SU-DHL-6 (cell line): Measurements from ENCODE around the gene SRSF5.

Source experiments
- H2AFZ ChIP-seq: fragments of 200-600 bp; sonication (generic); 2 replicates; pipeline ENCODE4 v1.6.1; 2014; ENCODE audit warnings: low read depth, mild to moderate bottlenecking, moderate library complexity, mixed read lengths, antibody characterized with exemption, low read length; ENCODE audit not compliant: severe bottlenecking
- H3F3A ChIP-seq: fragments of 200-600 bp; shearing (Covaris generic); 2 replicates; pipeline ENCODE4 v1.6.0; 2016; ENCODE audit warnings: antibody characterized with exemption, mild to moderate bottlenecking; ENCODE audit not compliant: insufficient read depth
- H3K27ac ChIP-seq: fragments of 200-600 bp; sonication (generic); 2 replicates; pipeline ENCODE4 v1.5.1; 2016; ENCODE audit warnings: low read depth, mild to moderate bottlenecking, low read length, moderate library complexity, mixed read lengths
- H3K27me3 ChIP-seq: fragments of 200-600 bp; sonication (generic), shearing (Covaris generic); 2 replicates; pipeline ENCODE4 v1.6.0; 2014; ENCODE audit warnings: mild to moderate bottlenecking, low read length
- H3K36me3 ChIP-seq: fragments of 200-600 bp; sonication (generic); 2 replicates; pipeline ENCODE4 v1.6.1; 2014; ENCODE audit warnings: mild to moderate bottlenecking, low read length, mixed read lengths
- H3K4me2 ChIP-seq: fragments of 300-600, 200-600 bp; shearing (Covaris generic), sonication (generic); 2 replicates; pipeline ENCODE4 v1.6.0; 2014; ENCODE audit warnings: low read length, low read depth, mild to moderate bottlenecking; ENCODE audit not compliant: poor library complexity, severe bottlenecking
- H3K4me3 ChIP-seq: fragments of 200-600 bp; sonication (generic); 2 replicates; pipeline ENCODE4 v1.5.1; 2014; ENCODE audit warnings: antibody characterized with exemption, low read length, mild to moderate bottlenecking, mixed read lengths; ENCODE audit not compliant: insufficient read depth, poor library complexity, severe bottlenecking
- H3K79me2 ChIP-seq: fragments of 200-600 bp; sonication (generic); 2 replicates; pipeline ENCODE4 v1.6.1; 2014; ENCODE audit warnings: mild to moderate bottlenecking, low read length, moderate library complexity; ENCODE audit not compliant: insufficient read depth
- H3K9ac ChIP-seq: fragments of 200-600 bp; sonication (generic); 2 replicates; pipeline ENCODE4 v1.7.0; 2014; ENCODE audit warnings: mild to moderate bottlenecking, low read length
- H3K9me2 ChIP-seq: fragments of 200-600 bp; sonication (generic); replicated peaks from 2 replicates; pipeline ENCODE4 v1.6.1; 2014; ENCODE audit warnings: low read length; ENCODE audit not compliant: insufficient read depth
- H3K9me3 ChIP-seq: fragments of 200-600 bp; sonication (generic); 2 replicates; pipeline ENCODE4 v1.6.1; 2014; ENCODE audit warnings: low read length, mixed read lengths; ENCODE audit not compliant: insufficient read depth
- H4K20me1 ChIP-seq: fragments of 200-600 bp; sonication (generic); 2 replicates; pipeline ENCODE4 v1.6.1; 2014; ENCODE audit warnings: low read depth, mild to moderate bottlenecking, antibody characterized with exemption, low read length, moderate library complexity, mixed read lengths
- CTCF ChIP-seq: fragments of 200-600 bp; sonication (generic); IDR thresholded peaks from one replicate; pipeline ENCODE4 v1.5.1; 2017; ENCODE audit warnings: antibody characterized with exemption, mild to moderate bottlenecking, low read length, moderate library complexity; ENCODE audit not compliant: insufficient read depth, poor library complexity, severe bottlenecking
- EZH2phosphoT487 ChIP-seq: fragments of 200-600 bp; sonication (generic), shearing (Covaris generic); conservative IDR thresholded peaks from 2 replicates; pipeline ENCODE4 v1.6.1; 2018; ENCODE audit warnings: mild to moderate bottlenecking, antibody characterized with exemption, low read length, moderate library complexity, mixed read lengths

The SRSF5 gene

GRCh38 chr14:69796797-69797500, 30.0 kb downstream of the SRSF5 start, which contains the start of gene SLC10A1:
TSS of gene SLC10A1 (minus strand) at chr14:69797241. CDS start at chr14:69797155, 86 bp downstream.
- TF ChIP-seq CTCF (no peak), EZH2phosphoT487 (no peak)
- Histone ChIP-seq H3K4me3 (no peak within 1 kb of the TSS), H3K79me2 (no peaks in the 10 kb centered on the region), H3K9ac (no peak within 1 kb of the TSS), H3F3A (no peaks in the 10 kb centered on the region), H3K27me3 (no peaks in the 10 kb centered on the region), H3K9me2 (no peaks in the 10 kb centered on the region), H3K27ac (no peak within 1 kb of the TSS), H3K36me3 (no peaks in the 10 kb centered on the region), H4K20me1 (no peaks in the 10 kb centered on the region), H2AFZ (no peak within 1 kb of the TSS), H3K4me2 (no peak within 1 kb of the TSS), H3K9me3 (no peaks in the 10 kb centered on the region)

- no peaks in the 10 kb centered on the region for H3K27me3 ChIP-seq
- no peaks in the 10 kb centered on the region for H3K79me2 ChIP-seq
- H3K4me2 ChIP-seq, result no peak overlapping the region
- H3F3A ChIP-seq, result no peaks in the 10 kb centered on the region
- H3K27ac ChIP-seq, result no peak overlapping the region
- H3K4me3 ChIP-seq, result no peak overlapping the region
- H4K20me1 ChIP-seq, result no peaks in the 10 kb centered on the region
- TF ChIP-seq EZH2phosphoT487 (no peak), CTCF (no peak)
- no peaks in the 10 kb centered on the region for H3K9me3 ChIP-seq
- H3K9me2 ChIP-seq, result no peaks in the 10 kb centered on the region
- no peak overlapping the region for H3K9ac ChIP-seq
- H2AFZ ChIP-seq, result no peak overlapping the region
- no peaks in the 10 kb centered on the region for H3K36me3 ChIP-seq
Observed at GRCh38 chr14:69797573-69798338, 30.8 kb downstream of the SRSF5 start.

- no peaks in the 10 kb centered on the region for H3K9me3 ChIP-seq
- H3K79me2 ChIP-seq, result no peaks in the 10 kb centered on the region
- H3K27me3 ChIP-seq, result no peaks in the 10 kb centered on the region
- H3K9ac ChIP-seq, result no peak overlapping the region
- no peak overlapping the region for H2AFZ ChIP-seq
- H3K36me3 ChIP-seq, result no peaks in the 10 kb centered on the region
- no peak overlapping the region for H3K4me2 ChIP-seq
- no peaks in the 10 kb centered on the region for H3F3A ChIP-seq
- H3K4me3 ChIP-seq, result no peak overlapping the region
- TF ChIP-seq EZH2phosphoT487 (no peak), CTCF (no peak)
- H3K9me2 ChIP-seq, result no peaks in the 10 kb centered on the region
- H4K20me1 ChIP-seq, result no peaks in the 10 kb centered on the region
- no peak overlapping the region for H3K27ac ChIP-seq
Observed at GRCh38 chr14:69798339-69798735, 31.4 kb downstream of the SRSF5 start.
